K562 (cell line): ENCODE results near the gene SELENOF.

Source experiments
- FOXP4 ChIP-seq: sonication (generic); formaldehyde crosslinking; IDR thresholded peaks from 2 replicates; pipeline ENCODE4 v1.8.0; 2022; ENCODE audit warnings: mild to moderate bottlenecking, missing genetic modification reagents, borderline replicate concordance
- JUN ChIP-seq, 2 experiments: sonication (generic) in 1 of 2; formaldehyde crosslinking in 1 of 2; IDR thresholded peaks; 2 replicates each; pipeline versions ENCODE4 v1.6.1 to v1.8.0; 2012 to 2022; ENCODE audit warnings: borderline replicate concordance in 2 of 2, mild to moderate bottlenecking in 2 of 2, improper control_type of control experiment in 1 of 2, low read depth in 1 of 2, low read length in 1 of 2, missing genetic modification reagents in 1 of 2
- TBL1XR1 ChIP-seq, 2 experiments: IDR thresholded peaks; 2 replicates each; pipeline ENCODE4 v1.6.1; 2012; ENCODE audit warnings: improper control_type of control experiment in 2 of 2, low read length in 2 of 2, mild to moderate bottlenecking in 1 of 2
- ZFP36 ChIP-seq: fragments of 150-350 bp; IDR thresholded peaks from 2 replicates; pipeline ENCODE4 v1.6.1; 2018; ENCODE audit warnings: low read length, low read depth; ENCODE audit not compliant: partially characterized antibody

- TF ChIP-seq JUN (IDR thresholded peaks at IDR 0.05; ENCODE audit: borderline replicate concordance, low read depth, low read length) (no peak), JUN (CRISPR knock-in tag; IDR thresholded peaks at IDR 0.05; ENCODE audit: borderline replicate concordance) (no peak), TBL1XR1 (IDR thresholded peaks at IDR 0.05; ENCODE audit: low read length in 2 of 2) (no peak), ZFP36 (no peak), FOXP4 (no peak)
Measured at GRCh38 chr1:86938855-86939254, 24.9 kb upstream of the SELENOF start.
